ENCODE results near the gene CLIC4.

The CLIC4 gene

GRCh38 chr1:24874611-24875234, 129.5 kb downstream of the CLIC4 start:
- DNase-seq, result no peak
- H2AFZ ChIP-seq (ENCODE audit: low read depth, low read length), result no peak overlapping the region

DNA sequence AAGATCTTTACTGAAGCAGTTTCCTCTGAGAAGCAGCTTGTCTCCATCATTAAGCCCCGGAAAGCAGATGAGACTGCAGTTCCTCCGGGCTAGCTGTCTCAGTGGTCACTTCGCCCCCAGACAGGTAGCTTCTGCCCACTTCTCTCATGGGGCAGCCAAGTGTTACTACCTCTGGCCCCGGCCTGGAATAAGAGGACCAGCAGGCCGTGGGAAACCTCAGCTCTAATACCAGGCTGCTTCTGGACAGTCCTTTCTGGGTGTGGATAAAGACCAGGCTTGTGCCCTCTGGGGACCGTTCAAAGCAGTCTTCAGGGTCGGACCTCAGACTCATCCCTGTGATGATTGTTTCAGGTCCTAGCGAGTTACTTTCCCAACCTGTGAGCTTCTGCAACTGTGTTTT, 130.0 kb downstream of the CLIC4 start:
- H3K36me3 ChIP-seq (ENCODE audit: insufficient read depth, low read length), result no peaks in the 10 kb centered on the region
- no peaks in the 10 kb centered on the region for H3K4me1 ChIP-seq (ENCODE audit: insufficient read depth, low read length)
- H2AFZ ChIP-seq (ENCODE audit: low read depth, low read length), result no peak overlapping the region
- no peak overlapping the region for H3K9ac ChIP-seq (ENCODE audit: low read depth, low read length)
- H3K27me3 ChIP-seq (ENCODE audit: insufficient read depth, low read length, poor library complexity), result peaks cover 9% of the 10 kb centered on the region
- no peaks in the 10 kb centered on the region for H3K9me3 ChIP-seq (ENCODE audit: insufficient read depth, low read length, severe bottlenecking)
- no peak overlapping the region for H3K27ac ChIP-seq (ENCODE audit: low read length)
- no peaks in the 10 kb centered on the region; the same call in 1 of the 2 replicates for H4K20me1 ChIP-seq (ENCODE audit: insufficient read depth, low read length)
- H3K4me2 ChIP-seq (ENCODE audit: insufficient read depth, low read length), result no peak overlapping the region
- no peak for DNase-seq
- TF ChIP-seq CTCF (IDR thresholded peaks at IDR 0.05; ENCODE audit: borderline replicate concordance, extremely low read depth, low read length, poor library complexity, severe bottlenecking) (no peak), EZH2 (IDR thresholded peaks at IDR 0.05; ENCODE audit: borderline replicate concordance, low read depth, low read length, severe bottlenecking) (no peak)
- H3K4me3 ChIP-seq (ENCODE audit: low read depth in 1 of 2, low read length in 2 of 2), result no peak overlapping the region
- no peaks in the 10 kb centered on the region for H3K79me2 ChIP-seq (ENCODE audit: insufficient read depth, low read length)
- no peak for ATAC-seq (ENCODE audit: insufficient read depth, low read depth)

More at GRCh38 chr1:24874611-24875234, 129.5 kb downstream of the CLIC4 start:
- no peak for ATAC-seq (ENCODE audit: insufficient read depth, low read depth)
- Histone ChIP-seq H3K79me2 (ENCODE audit: insufficient read depth, low read length) (no peaks in the 10 kb centered on the region), H3K27ac (ENCODE audit: low read length) (no peak overlapping the region), H3K9ac (ENCODE audit: low read depth, low read length) (no peak overlapping the region), H3K4me1 (ENCODE audit: insufficient read depth, low read length) (no peaks in the 10 kb centered on the region), H3K4me3 (ENCODE audit: low read depth in 1 of 2, low read length in 2 of 2) (no peak overlapping the region), H3K4me2 (ENCODE audit: insufficient read depth, low read length) (no peak overlapping the region), H3K9me3 (ENCODE audit: insufficient read depth, low read length, severe bottlenecking) (no peaks in the 10 kb centered on the region), H3K36me3 (ENCODE audit: insufficient read depth, low read length) (no peaks in the 10 kb centered on the region), H4K20me1 (ENCODE audit: insufficient read depth, low read length) (no peaks in the 10 kb centered on the region; the same call in 1 of the 2 replicates), H3K27me3 (ENCODE audit: insufficient read depth, low read length, poor library complexity) (peaks cover 6% of the 10 kb centered on the region)
- TF ChIP-seq EZH2 (IDR thresholded peaks at IDR 0.05; ENCODE audit: borderline replicate concordance, low read depth, low read length, severe bottlenecking), result no peak
- no peak for TF ChIP-seq CTCF (IDR thresholded peaks at IDR 0.05; ENCODE audit: borderline replicate concordance, extremely low read depth, low read length, poor library complexity, severe bottlenecking)

DNA sequence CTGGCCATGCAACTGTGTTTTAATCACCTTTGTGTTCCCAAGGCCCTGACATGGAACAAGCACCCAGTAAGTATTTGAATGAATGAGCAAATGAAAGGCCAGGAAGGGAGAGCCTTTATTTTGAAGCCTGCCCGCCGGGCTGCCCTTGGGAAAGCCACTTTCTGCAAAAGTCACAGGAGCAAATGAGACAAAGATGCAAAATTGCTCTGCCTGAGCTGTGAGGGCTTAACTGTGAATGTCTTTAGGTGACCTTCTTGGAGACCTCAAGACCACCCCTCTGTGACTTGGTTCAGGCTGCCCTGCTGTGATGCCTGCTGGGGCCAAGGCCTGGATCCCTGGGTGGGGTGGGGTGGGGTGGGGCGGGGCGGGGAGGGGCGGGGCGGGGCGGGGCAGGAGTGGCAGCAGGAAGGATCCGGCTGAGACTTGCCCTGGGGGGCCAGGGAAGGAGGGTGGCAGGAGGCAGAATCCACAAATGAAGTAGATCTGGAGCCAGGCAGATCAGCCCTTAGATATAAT, 130.8 kb downstream of the CLIC4 start:
- Histone ChIP-seq H4K20me1 (ENCODE audit: insufficient read depth, low read length) (no peaks in the 10 kb centered on the region; the same call in 1 of the 2 replicates), H3K79me2 (ENCODE audit: insufficient read depth, low read length) (no peaks in the 10 kb centered on the region), H3K9ac (ENCODE audit: low read depth, low read length) (no peak overlapping the region), H3K4me1 (ENCODE audit: insufficient read depth, low read length) (no peaks in the 10 kb centered on the region), H3K9me3 (ENCODE audit: insufficient read depth, low read length, severe bottlenecking) (no peaks in the 10 kb centered on the region), H3K4me3 (ENCODE audit: low read depth in 1 of 2, low read length in 2 of 2) (no peak overlapping the region), H3K27ac (ENCODE audit: low read length) (no peak overlapping the region), H3K27me3 (ENCODE audit: insufficient read depth, low read length, poor library complexity) (peaks cover 9% of the 10 kb centered on the region), H3K4me2 (ENCODE audit: insufficient read depth, low read length) (no peak overlapping the region), H2AFZ (ENCODE audit: low read depth, low read length) (no peak overlapping the region), H3K36me3 (ENCODE audit: insufficient read depth, low read length) (no peaks in the 10 kb centered on the region)
- TF ChIP-seq CTCF (IDR thresholded peaks at IDR 0.05; ENCODE audit: borderline replicate concordance, extremely low read depth, low read length, poor library complexity, severe bottlenecking) (no peak), EZH2 (IDR thresholded peaks at IDR 0.05; ENCODE audit: borderline replicate concordance, low read depth, low read length, severe bottlenecking) (no peak)
- DNase-seq, result no peak
- ATAC-seq (ENCODE audit: insufficient read depth, low read depth), result no peak
